Activated CD8-positive, alpha-beta memory T cell treated with anti-CD3 and anti-CD28 coated beads for 24 hours (primary cell): ENCODE results near the gene TNFRSF18.

Source experiments
- DNase-seq: peaks from one replicate; pipeline ENCODE4 v3.0.0-alpha.2; 2020

TNFRSF18 gene

GRCh38 chr1:1173793-1174415 is 32.5 kb downstream of the TNFRSF18 start, which contains the start of gene TTLL10:
Gene TTLL10, plus strand, starts transcription at chr1:1173880. Its CDS starts 5,336 bp downstream, at chr1:1179216.
- no peak for DNase-seq

- DNase-seq: no peak
Observed at GRCh38 chr1:1173061-1173792, 33.2 kb downstream of the TNFRSF18 start.

GRCh38 chr1:1171546-1172340 is 34.6 kb downstream of the TNFRSF18 start:
- DNase-seq: peak; percentile 71

- DNase-seq: no peak
Observed at GRCh38 chr1:1171161-1171545, 35.2 kb downstream of the TNFRSF18 start.

- DNase-seq: no peak
Observed at GRCh38 chr1:1170215-1171091, 35.9 kb downstream of the TNFRSF18 start.

- DNase-seq: no peak
Observed at GRCh38 chr1:1169429-1170214, 36.8 kb downstream of the TNFRSF18 start.

- DNase-seq: no peak
Observed at GRCh38 chr1:1168451-1169411, 37.7 kb downstream of the TNFRSF18 start.

- DNase-seq: no peak
Observed at GRCh38 chr1:1167841-1168450, 38.4 kb downstream of the TNFRSF18 start.

- no peak for DNase-seq
Observed at GRCh38 chr1:1167398-1167821, 39.0 kb downstream of the TNFRSF18 start.

- DNase-seq: no peak
Observed at GRCh38 chr1:1166642-1167397, 39.6 kb downstream of the TNFRSF18 start.

GRCh38 chr1:1165900-1166421 is 40.4 kb downstream of the TNFRSF18 start:
- DNase-seq: no peak

GRCh38 chr1:1165485-1165884 is 40.9 kb downstream of the TNFRSF18 start:
- DNase-seq: no peak

- no peak for DNase-seq
Observed at GRCh38 chr1:1164701-1165451, 41.5 kb downstream of the TNFRSF18 start.

GRCh38 chr1:1164361-1164700 is 42.1 kb downstream of the TNFRSF18 start:
- DNase-seq: no peak

GRCh38 chr1:1163538-1164070 is 42.8 kb downstream of the TNFRSF18 start:
- no peak for DNase-seq

- no peak for DNase-seq
Observed at GRCh38 chr1:1162597-1163537, 43.5 kb downstream of the TNFRSF18 start.

- DNase-seq: no peak
Observed at GRCh38 chr1:1161683-1162079, 44.7 kb downstream of the TNFRSF18 start.
